ENCODE measurements around the gene CCDC27. TPM values are rescaled to one million over a fixed set of nuclear protein-coding genes. Genes with fewer than 3 reads are reported as not detected.

The CCDC27 gene
- total RNA-seq, 4 donors from 2014 or later, result not detected

GRCh38 chr1:3745590-3746381 lies 6.5 kb upstream of the CCDC27 start:
- intact Hi-C loops (cut with DNase I), result no loop called here
- no peaks in the 10 kb centered on the region for H3K27me3 ChIP-seq
- DNase-seq (ENCODE audit: extremely low spot score), result no peak
- peaks cover 20 to 51% (median 35%) of the 10 kb centered on the region in 4 donors for H3K4me1 ChIP-seq
- H3K27ac ChIP-seq (replicated peaks in 1 of 4), result peak overlapping the region in 3 of 4 donors; percentile 9 to 90 (median 86)
- TF ChIP-seq CTCF (IDR thresholded peaks at IDR 0.05) (no peak), POLR2AphosphoS5 (IDR thresholded peaks at IDR 0.05) (no peak), POLR2A (IDR thresholded peaks at IDR 0.05; ENCODE audit: low read depth) (no peak), EP300 (IDR thresholded peaks at IDR 0.05) (no peak)
- H3K4me3 ChIP-seq, result peak overlapping the region; percentile 84 to 93 (median 86)
- 81% methylated on average over 19 of the region's 25 CpGs for WGBS
- H3K36me3 ChIP-seq, result peaks cover 9 to 41% (median 25%) of the 10 kb centered on the region in 4 donors
- no peaks in the 10 kb centered on the region for H3K9me3 ChIP-seq

GRCh38 chr1:3746389-3746829 lies 5.8 kb upstream of the CCDC27 start:
- DNase-seq (ENCODE audit: extremely low spot score), result no peak
- no peaks in the 10 kb centered on the region for H3K9me3 ChIP-seq
- H3K27me3 ChIP-seq, result no peaks in the 10 kb centered on the region
- peaks cover 20 to 51% (median 35%) of the 10 kb centered on the region in 4 donors for H3K4me1 ChIP-seq
- WGBS, result 15% methylated on average over 34 of the region's 35 CpGs
- intact Hi-C loops (cut with DNase I), result no loop called here
- H3K36me3 ChIP-seq, result peaks cover 9 to 35% (median 20%) of the 10 kb centered on the region in 4 donors
- H3K4me3 ChIP-seq, result peak overlapping the region; percentile 84 to 93 (median 86)
- peak overlapping the region; percentile 80 to 90 (median 84) for H3K27ac ChIP-seq (replicated peaks in 1 of 4)
- TF ChIP-seq POLR2A (IDR thresholded peaks at IDR 0.05; ENCODE audit: low read depth) (no peak), EP300 (IDR thresholded peaks at IDR 0.05) (no peak), CTCF (IDR thresholded peaks at IDR 0.05) (no peak), POLR2AphosphoS5 (IDR thresholded peaks at IDR 0.05) (peak in 1 of 2 donors; percentile 15)

- intact Hi-C loops (cut with DNase I), result no loop called here
- Histone ChIP-seq H3K4me3 (peak overlapping the region; percentile 84 to 93 (median 86)), H3K27me3 (peaks cover 0 to under 1% (median 0%) of the 10 kb centered on the region in 4 donors), H3K36me3 (peaks cover 5 to 29% (median 14%) of the 10 kb centered on the region in 4 donors), H3K4me1 (peaks cover 20 to 51% (median 35%) of the 10 kb centered on the region in 4 donors), H3K27ac (replicated peaks in 1 of 4) (peak overlapping the region; percentile 80 to 90 (median 84)), H3K9me3 (no peaks in the 10 kb centered on the region)
- peak; percentile 96 for DNase-seq (ENCODE audit: extremely low spot score)
- TF ChIP-seq POLR2A (IDR thresholded peaks at IDR 0.05; ENCODE audit: low read depth) (peak; percentile 35), POLR2AphosphoS5 (IDR thresholded peaks at IDR 0.05) (peak; percentile 50 to 77), EP300 (IDR thresholded peaks at IDR 0.05) (no peak), CTCF (IDR thresholded peaks at IDR 0.05) (no peak)
- WGBS, result 2% methylated on average over 27 of the region's 73 CpGs
Observed at GRCh38 chr1:3746830-3747521, 5.3 kb upstream of the CCDC27 start.

GRCh38 chr1:3747522-3747848 lies 4.8 kb upstream of the CCDC27 start:
- DNase-seq (ENCODE audit: extremely low spot score), result no peak
- WGBS, result 48% methylated on average over 6 of the region's 6 CpGs
- Histone ChIP-seq H3K36me3 (peaks cover under 1 to 24% (median 9%) of the 10 kb centered on the region in 4 donors), H3K9me3 (no peaks in the 10 kb centered on the region), H3K4me1 (peaks cover 20 to 51% (median 35%) of the 10 kb centered on the region in 4 donors), H3K27ac (replicated peaks in 1 of 4) (peak overlapping the region; percentile 80 to 90 (median 84)), H3K4me3 (peak overlapping the region; percentile 84 to 93 (median 86)), H3K27me3 (peaks cover 0 to 6% (median 0%) of the 10 kb centered on the region in 4 donors)
- intact Hi-C loops (cut with DNase I), result no loop called here
- TF ChIP-seq POLR2AphosphoS5 (IDR thresholded peaks at IDR 0.05) (no peak), CTCF (IDR thresholded peaks at IDR 0.05) (no peak), EP300 (IDR thresholded peaks at IDR 0.05) (no peak), POLR2A (IDR thresholded peaks at IDR 0.05; ENCODE audit: low read depth) (no peak)

All from esophagus muscularis mucosa (tissue), 4 donors.